Lower leg skin (tissue), 3 donors: Measurements from ENCODE around the gene ARHGAP28.

Experiments used
- CTCF ChIP-seq, 3 donors: fragments of 450-650 bp; IDR thresholded peaks; one replicate each; pipeline ENCODE4 v1.5.1; 2016; ENCODE audit warnings: antibody characterized with exemption in 3 of 3, mild to moderate bottlenecking in 3 of 3, moderate library complexity in 2 of 3
- POLR2A ChIP-seq, 2 donors: fragments of 450-650 bp; IDR thresholded peaks; one replicate each; pipeline ENCODE4 v1.6.1; 2016 to 2017; ENCODE audit warnings: antibody characterized with exemption in 2 of 2, mild to moderate bottlenecking in 1 of 2, moderate library complexity in 1 of 2

GRCh38 chr18:6814882-6815425 is 85.4 kb downstream of the ARHGAP28 start:
- TF ChIP-seq CTCF (IDR thresholded peaks at IDR 0.05) (no peak), POLR2A (IDR thresholded peaks at IDR 0.05) (no peak)
